Smooth muscle cell (in vitro differentiated cells): ENCODE measurements around the gene MDGA2. TPM values are rescaled to one million over a fixed set of nuclear protein-coding genes. Genes with fewer than 3 reads are reported as not detected.

Source experiments
- DNase-seq: peaks from one replicate; lab custom pipeline; 2025; ENCODE audit not compliant: unreplicated experiment; lab: John Stamatoyannopoulos, UW
- H2AFZ ChIP-seq: fragments of 200-600 bp; sonication (generic); 2 replicates; pipeline ENCODE4 v1.6.0; 2016; ENCODE audit warnings: antibody characterized with exemption, low read depth, mild to moderate bottlenecking
- H3F3A ChIP-seq: fragments of 200-600 bp; sonication (generic); 2 replicates; pipeline ENCODE4 v1.6.0; 2017; ENCODE audit warnings: antibody characterized with exemption, low read depth
- H3K27ac ChIP-seq: fragments of 200-600 bp; sonication (generic); 2 replicates; pipeline ENCODE4 v1.5.1; 2016; ENCODE audit warnings: low read depth, mild to moderate bottlenecking
- H3K27me3 ChIP-seq: fragments of 200-600 bp; sonication (generic); 2 replicates; pipeline ENCODE4 v1.6.1; 2016; ENCODE audit warnings: low read depth, mild to moderate bottlenecking
- H3K36me3 ChIP-seq: fragments of 200-600 bp; sonication (generic); 2 replicates; pipeline ENCODE4 v1.5.1; 2016; ENCODE audit warnings: low read depth
- H3K4me1 ChIP-seq: fragments of 200-600 bp; sonication (generic); 2 replicates; pipeline ENCODE4 v1.5.1; 2016; ENCODE audit warnings: low read depth
- H3K4me2 ChIP-seq: fragments of 200-600 bp; sonication (generic); 2 replicates; pipeline ENCODE4 v1.6.0; 2016; ENCODE audit warnings: mild to moderate bottlenecking
- H3K4me3 ChIP-seq: fragments of 200-600 bp; sonication (generic); 2 replicates; pipeline ENCODE4 v1.5.1; 2016; ENCODE audit warnings: mild to moderate bottlenecking
- H3K79me2 ChIP-seq: fragments of 200-600 bp; sonication (generic); 2 replicates; pipeline ENCODE4 v1.6.0; 2016; ENCODE audit warnings: low read depth, mild to moderate bottlenecking
- H3K9ac ChIP-seq: fragments of 200-600 bp; sonication (generic); 2 replicates; pipeline ENCODE4 v1.6.0; 2016; ENCODE audit warnings: low read depth
- H3K9me3 ChIP-seq: fragments of 200-600 bp; sonication (generic); replicated peaks from 2 replicates; pipeline ENCODE4 v1.5.1; 2016; ENCODE audit warnings: low read depth
- H4K20me1 ChIP-seq: fragments of 200-600 bp; sonication (generic); 2 replicates; pipeline ENCODE4 v1.6.0; 2016; ENCODE audit warnings: low read depth
- WGBS: methylation state at CpG from one replicate; pipeline ENCODE4 v1.1.7; 2016; ENCODE audit warnings: low lambda C conversion rate; 5-methylcytosine and 5-hydroxymethylcytosine counted together
- polyA plus RNA-seq: library from polyadenylated mRNA; unstranded; fragments of >200 nt; fragmentation: Nextera tagmentation; extraction: Ambion mirVana; gene quantifications from 2 replicates; pipeline ENCODE4 v1.2.1, GENCODE V29; 2016
- total RNA-seq: library from RNA; depleted of rRNA; stranded (reverse); fragments of >200 nt; gene quantifications from 2 replicates; pipeline ENCODE4 v1.2.3, GENCODE V29; 2014
- TF ChIP-seq, protein P1 (sequence below): fragments of 200-600 bp; sonication (generic); IDR thresholded peaks from 2 replicates; pipeline ENCODE4 v1.5.1; 2017; ENCODE audit warnings: borderline replicate concordance, mild to moderate bottlenecking, antibody characterized with exemption; ENCODE audit not compliant: insufficient read depth, poor library complexity, severe bottlenecking

Gene MDGA2
- total and polyA plus RNA-seq, 2 experiments from 2014 or later: 1.4 to 1.8 TPM

DNA sequence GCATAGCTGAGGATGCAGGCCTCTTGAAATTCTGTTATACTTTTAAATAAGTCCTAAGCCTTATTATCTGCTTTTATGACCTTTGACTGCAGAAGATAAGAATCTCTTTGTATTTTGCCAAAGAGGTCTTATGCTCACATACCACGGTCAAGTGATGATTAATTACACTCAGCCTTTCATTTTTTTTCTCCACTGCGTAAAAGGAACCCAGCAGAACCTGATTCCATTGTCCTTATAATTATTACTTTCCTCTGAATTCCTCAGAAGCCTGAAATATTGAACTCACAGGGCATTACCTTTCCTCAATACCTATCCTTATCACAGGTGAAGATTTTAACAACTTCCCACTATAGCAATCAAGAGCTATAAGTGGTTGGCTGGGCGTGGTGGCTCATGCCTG, 525.1 kb downstream of the MDGA2 start:
- Histone ChIP-seq H3K4me1 (no peaks in the 10 kb centered on the region), H3K4me2 (no peak overlapping the region), H3F3A (no peaks in the 10 kb centered on the region), H3K9ac (no peak overlapping the region), H2AFZ (no peak overlapping the region), H3K9me3 (no peaks in the 10 kb centered on the region), H3K79me2 (no peaks in the 10 kb centered on the region), H3K27me3 (no peaks in the 10 kb centered on the region), H3K4me3 (no peak overlapping the region), H3K27ac (peak overlapping the region; percentile 51), H3K36me3 (no peaks in the 10 kb centered on the region), H4K20me1 (no peaks in the 10 kb centered on the region)
- TF ChIP-seq, protein P1, sequence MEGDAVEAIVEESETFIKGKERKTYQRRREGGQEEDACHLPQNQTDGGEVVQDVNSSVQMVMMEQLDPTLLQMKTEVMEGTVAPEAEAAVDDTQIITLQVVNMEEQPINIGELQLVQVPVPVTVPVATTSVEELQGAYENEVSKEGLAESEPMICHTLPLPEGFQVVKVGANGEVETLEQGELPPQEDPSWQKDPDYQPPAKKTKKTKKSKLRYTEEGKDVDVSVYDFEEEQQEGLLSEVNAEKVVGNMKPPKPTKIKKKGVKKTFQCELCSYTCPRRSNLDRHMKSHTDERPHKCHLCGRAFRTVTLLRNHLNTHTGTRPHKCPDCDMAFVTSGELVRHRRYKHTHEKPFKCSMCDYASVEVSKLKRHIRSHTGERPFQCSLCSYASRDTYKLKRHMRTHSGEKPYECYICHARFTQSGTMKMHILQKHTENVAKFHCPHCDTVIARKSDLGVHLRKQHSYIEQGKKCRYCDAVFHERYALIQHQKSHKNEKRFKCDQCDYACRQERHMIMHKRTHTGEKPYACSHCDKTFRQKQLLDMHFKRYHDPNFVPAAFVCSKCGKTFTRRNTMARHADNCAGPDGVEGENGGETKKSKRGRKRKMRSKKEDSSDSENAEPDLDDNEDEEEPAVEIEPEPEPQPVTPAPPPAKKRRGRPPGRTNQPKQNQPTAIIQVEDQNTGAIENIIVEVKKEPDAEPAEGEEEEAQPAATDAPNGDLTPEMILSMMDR: no peak
- DNase-seq: no peak
- WGBS: 76% methylated on average over 3 of the region's 3 CpGs

DNA sequence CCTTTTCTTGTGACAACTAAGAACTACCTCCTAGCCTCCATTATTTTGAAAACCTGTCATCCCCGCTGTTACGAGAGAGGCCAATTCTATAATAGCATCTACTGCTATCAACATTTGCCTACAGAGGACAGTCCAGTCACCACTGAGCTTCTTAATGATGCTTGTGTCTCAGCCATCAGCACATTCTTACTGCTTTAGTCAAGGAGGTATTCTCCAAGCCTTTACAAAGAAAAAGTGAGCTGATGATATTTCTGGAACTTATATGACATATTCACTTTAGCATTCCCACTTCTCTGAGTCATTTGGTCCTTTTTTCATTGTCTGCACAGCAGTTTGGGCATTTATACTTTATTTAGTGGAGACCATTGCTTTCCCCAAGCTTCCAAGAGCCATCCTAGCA, 526.1 kb downstream of the MDGA2 start:
- Histone ChIP-seq H3K4me1 (no peaks in the 10 kb centered on the region), H3K79me2 (no peaks in the 10 kb centered on the region), H3K27ac (peak overlapping the region; percentile 51), H3F3A (no peaks in the 10 kb centered on the region), H3K4me2 (no peak overlapping the region), H3K9me3 (no peaks in the 10 kb centered on the region), H3K27me3 (no peaks in the 10 kb centered on the region), H2AFZ (no peak overlapping the region), H3K9ac (no peak overlapping the region), H3K4me3 (no peak overlapping the region), H4K20me1 (no peaks in the 10 kb centered on the region), H3K36me3 (no peaks in the 10 kb centered on the region)
- TF ChIP-seq, protein P1: no peak
- WGBS: 77% methylated on average over 2 of the region's 2 CpGs
- no peak for DNase-seq

DNA sequence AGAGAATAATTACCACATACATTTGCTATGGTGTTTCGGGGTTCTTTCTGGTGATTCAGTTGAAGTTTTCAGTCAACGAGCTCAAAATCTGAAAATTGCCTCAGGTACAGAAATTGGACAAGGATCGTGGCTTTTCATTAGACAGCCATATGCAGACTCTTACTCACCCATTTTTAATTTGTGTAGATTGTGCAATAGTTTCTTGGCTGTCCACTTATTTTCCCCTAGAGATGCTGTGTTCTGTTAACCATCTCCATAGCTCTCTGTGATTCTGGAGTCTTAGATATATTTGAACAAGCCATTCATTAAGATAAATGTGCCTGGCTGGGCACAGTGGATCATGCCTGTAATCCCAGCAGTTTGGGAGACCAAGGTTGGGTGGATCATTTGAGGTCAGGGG, 526.7 kb downstream of the MDGA2 start:
- no peaks in the 10 kb centered on the region for H3K4me1 ChIP-seq
- H3K4me2 ChIP-seq: no peak overlapping the region
- H3K79me2 ChIP-seq: no peaks in the 10 kb centered on the region
- H3K36me3 ChIP-seq: no peaks in the 10 kb centered on the region
- H3F3A ChIP-seq: no peaks in the 10 kb centered on the region
- H4K20me1 ChIP-seq: no peaks in the 10 kb centered on the region
- H3K4me3 ChIP-seq: no peak overlapping the region
- H3K27me3 ChIP-seq: no peaks in the 10 kb centered on the region
- no peak for DNase-seq
- 85% methylated on average over 3 of the region's 3 CpGs for WGBS
- no peak overlapping the region for H3K9ac ChIP-seq
- TF ChIP-seq, protein P1: no peak
- H2AFZ ChIP-seq: no peak overlapping the region
- no peaks in the 10 kb centered on the region for H3K9me3 ChIP-seq
- no peak overlapping the region for H3K27ac ChIP-seq

DNA sequence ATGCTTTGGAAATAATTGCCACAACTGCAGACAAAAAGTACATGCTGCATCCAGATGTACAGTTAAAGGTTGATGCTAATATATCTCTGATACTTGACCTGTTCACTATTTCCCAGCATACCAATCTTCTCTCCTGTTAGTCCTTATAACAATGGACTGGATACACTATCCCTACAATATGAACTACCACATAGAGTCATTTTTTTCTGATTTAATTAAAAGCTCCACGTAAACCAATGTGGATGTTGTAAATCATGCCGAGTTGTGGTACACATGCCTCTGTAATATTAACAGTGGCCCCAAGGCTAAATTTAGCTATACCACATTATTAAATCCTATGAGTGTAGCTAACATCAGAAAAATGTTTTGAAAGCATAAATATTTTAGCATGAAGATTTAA, 554.8 kb downstream of the MDGA2 start:
- H4K20me1 ChIP-seq: no peaks in the 10 kb centered on the region
- no peaks in the 10 kb centered on the region for H3K36me3 ChIP-seq
- H2AFZ ChIP-seq: no peak overlapping the region
- TF ChIP-seq, protein P1: no peak
- H3K79me2 ChIP-seq: no peaks in the 10 kb centered on the region
- no peak overlapping the region for H3K4me2 ChIP-seq
- H3F3A ChIP-seq: no peaks in the 10 kb centered on the region
- 88% methylated on average over 2 of the region's 2 CpGs for WGBS
- no peak overlapping the region for H3K9ac ChIP-seq
- H3K4me3 ChIP-seq: no peak overlapping the region
- no peak overlapping the region for H3K27ac ChIP-seq
- DNase-seq: no peak
- no peaks in the 10 kb centered on the region for H3K9me3 ChIP-seq
- no peaks in the 10 kb centered on the region for H3K27me3 ChIP-seq
- H3K4me1 ChIP-seq: no peaks in the 10 kb centered on the region
